H1 (cell line): ENCODE data around the gene SRCIN1. TPM values are rescaled to one million over a fixed set of nuclear protein-coding genes. Genes with fewer than 3 reads are reported as not detected.

Source experiments
- ASH2L ChIP-seq: fragments of 200-600, 300-600 bp; sonication (generic); IDR thresholded peaks from one replicate; pipeline ENCODE4 v1.7.1; 2017; ENCODE audit warnings: low read length
- ATF2 ChIP-seq: IDR thresholded peaks from 2 replicates; pipeline ENCODE4 v1.6.1; 2012; ENCODE audit warnings: low read length, inconsistent platforms
- BACH1 ChIP-seq: IDR thresholded peaks from 2 replicates; pipeline ENCODE4 v1.6.1; 2012; ENCODE audit warnings: low read length, improper control_type of control experiment
- CBX8 ChIP-seq: fragments of 300-800, 300-1000 bp; sonication (generic); IDR thresholded peaks from 2 replicates; pipeline ENCODE4 v1.7.1; 2016; ENCODE audit warnings: low read depth, low read length, borderline replicate concordance
- CTBP2 ChIP-seq: IDR thresholded peaks from 2 replicates; pipeline ENCODE4 v1.7.0; 2011; ENCODE audit warnings: borderline replicate concordance, mild to moderate bottlenecking, moderate library complexity, mixed read lengths, low read length; ENCODE audit not compliant: insufficient read depth, insufficient read length
- EP300 ChIP-seq, 2 experiments: IDR thresholded peaks; 1 replicate in 1 of 2; 2 replicates in 1 of 2; pipeline ENCODE4 v1.6.1; 2011 to 2012; ENCODE audit warnings: low read depth in 2 of 2, low read length in 2 of 2, mild to moderate bottlenecking in 2 of 2, borderline replicate concordance in 1 of 2, inconsistent platforms in 1 of 2, moderate library complexity in 1 of 2
- GABPA ChIP-seq: IDR thresholded peaks from 2 replicates; pipeline ENCODE4 v1.6.1; 2011; ENCODE audit warnings: mild to moderate bottlenecking, low read length, moderate library complexity, borderline replicate concordance; ENCODE audit not compliant: insufficient read depth
- GTF2F1 ChIP-seq: IDR thresholded peaks from 2 replicates; pipeline ENCODE4 v1.6.1; 2012; ENCODE audit warnings: low read depth, low read length, improper control_type of control experiment, borderline replicate concordance
- MAFK ChIP-seq: IDR thresholded peaks from 2 replicates; pipeline ENCODE4 v1.6.1; 2012; ENCODE audit warnings: low read depth, mild to moderate bottlenecking, improper control_type of control experiment, low read length
- POLR2A ChIP-seq, 2 experiments: IDR thresholded peaks; 1 replicate in 1 of 2; 2 replicates in 1 of 2; pipeline ENCODE4 v1.6.1; 2011; ENCODE audit warnings: low read depth in 2 of 2, low read length in 2 of 2, mild to moderate bottlenecking in 2 of 2; ENCODE audit errors: control extremely low read depth in 1 of 2
- SIRT6 ChIP-seq: IDR thresholded peaks from one replicate; pipeline ENCODE4 v1.7.1; 2012; ENCODE audit warnings: low read length, inconsistent platforms
- SP4 ChIP-seq: IDR thresholded peaks from 2 replicates; pipeline ENCODE4 v1.6.1; 2012; ENCODE audit warnings: low read length, inconsistent platforms
- SRF ChIP-seq: IDR thresholded peaks from 2 replicates; pipeline ENCODE4 v1.6.1; 2011; ENCODE audit warnings: mild to moderate bottlenecking, low read depth, low read length, moderate library complexity
- TAF7 ChIP-seq: optimal IDR thresholded peaks from 2 replicates; pipeline ENCODE3; 2011; ENCODE audit warnings: low read depth, mild to moderate bottlenecking, inconsistent platforms, low read length, moderate library complexity, borderline replicate concordance
- polyA plus RNA-seq, 7 experiments: library from polyadenylated mRNA; depleted of rRNA in 3 of 7; stranded (reverse) in 5 of 7; unstranded in 2 of 7; fragments of >200 nt in 5 of 7; fragments of 200-250 nt in 2 of 7; gene quantifications; 1 replicate in 5 of 7; 2 replicates in 1 of 7; 4 replicates in 1 of 7; pipeline versions ENCODE4 v1.2.1 to v1.2.3, GENCODE V29; 2011 to 2013; ENCODE audit warnings: missing spikeins in 2 of 7, mixed read lengths in 2 of 7
- total RNA-seq: library from RNA; stranded (reverse); fragmentation: NEBNext Ultra II Directional; extraction: Animal tissue kit (Norgen Biotek cat#: 25700); gene quantifications from 2 replicates; pipeline ENCODE4 v1.2.1, GENCODE V29; 2021
- TF ChIP-seq, protein P1 (sequence below): IDR thresholded peaks from 2 replicates; pipeline ENCODE4 v1.6.1; 2012; ENCODE audit warnings: inconsistent platforms
- TF ChIP-seq, protein P2 (sequence below): IDR thresholded peaks from 2 replicates; pipeline ENCODE4 v1.6.1; 2011; ENCODE audit warnings: low read length, improper control_type of control experiment
- TF ChIP-seq, protein P3 (sequence below), 3 experiments: IDR thresholded peaks; 1 replicate in 2 of 3; 2 replicates in 1 of 3; pipeline versions ENCODE4 v1.5.1 to v1.6.1; 2011; ENCODE audit warnings: low read length in 3 of 3, mild to moderate bottlenecking in 3 of 3, inconsistent platforms in 2 of 3, low read depth in 1 of 3, moderate library complexity in 1 of 3; ENCODE audit not compliant: insufficient read depth in 1 of 3; ENCODE audit errors: control extremely low read depth in 1 of 3

Gene SRCIN1
- total and polyA plus RNA-seq, 2 of the 8 experiments (the other 6 are each of a cell fraction or from before 2014, with no cell fraction given) = 2.8 to 3.8 TPM

GRCh38 chr17:38557836-38558727 is 47.7 kb downstream of the SRCIN1 start (continued):
- TF ChIP-seq, protein P1, sequence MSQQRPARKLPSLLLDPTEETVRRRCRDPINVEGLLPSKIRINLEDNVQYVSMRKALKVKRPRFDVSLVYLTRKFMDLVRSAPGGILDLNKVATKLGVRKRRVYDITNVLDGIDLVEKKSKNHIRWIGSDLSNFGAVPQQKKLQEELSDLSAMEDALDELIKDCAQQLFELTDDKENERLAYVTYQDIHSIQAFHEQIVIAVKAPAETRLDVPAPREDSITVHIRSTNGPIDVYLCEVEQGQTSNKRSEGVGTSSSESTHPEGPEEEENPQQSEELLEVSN = peak; percentile 61
- TF ChIP-seq GABPA (peak; percentile 46; the same call in 1 of the 2 replicates), ASH2L (peak; percentile 38), EP300 (IDR thresholded peaks at IDR 0.05; ENCODE audit: borderline replicate concordance in 1 of 2, low read depth in 2 of 2, low read length in 2 of 2) (0 out of 3 replicates have a peak, but pooled peaks of 1 of the 2 experiments have one; percentile 58), ATF2 (no peak), GTF2F1 (no peak), SP4 (0 out of 2 replicates have a peak, but pooled peaks have one; percentile 69), MAFK (no peak), SIRT6 (no peak), SRF (no peak), BACH1 (peak; percentile 49; the same call in 1 of the 2 replicates), TAF7 (no peak), CTBP2 (no peak), CBX8 (no peak), POLR2A (IDR thresholded peaks at IDR 0.05; ENCODE audit: control extremely low read depth in 1 of 2, low read depth in 2 of 2, low read length in 2 of 2) (no peak)
- TF ChIP-seq, protein P2, sequence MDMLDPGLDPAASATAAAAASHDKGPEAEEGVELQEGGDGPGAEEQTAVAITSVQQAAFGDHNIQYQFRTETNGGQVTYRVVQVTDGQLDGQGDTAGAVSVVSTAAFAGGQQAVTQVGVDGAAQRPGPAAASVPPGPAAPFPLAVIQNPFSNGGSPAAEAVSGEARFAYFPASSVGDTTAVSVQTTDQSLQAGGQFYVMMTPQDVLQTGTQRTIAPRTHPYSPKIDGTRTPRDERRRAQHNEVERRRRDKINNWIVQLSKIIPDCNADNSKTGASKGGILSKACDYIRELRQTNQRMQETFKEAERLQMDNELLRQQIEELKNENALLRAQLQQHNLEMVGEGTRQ = no peak
- TF ChIP-seq, protein P3, sequence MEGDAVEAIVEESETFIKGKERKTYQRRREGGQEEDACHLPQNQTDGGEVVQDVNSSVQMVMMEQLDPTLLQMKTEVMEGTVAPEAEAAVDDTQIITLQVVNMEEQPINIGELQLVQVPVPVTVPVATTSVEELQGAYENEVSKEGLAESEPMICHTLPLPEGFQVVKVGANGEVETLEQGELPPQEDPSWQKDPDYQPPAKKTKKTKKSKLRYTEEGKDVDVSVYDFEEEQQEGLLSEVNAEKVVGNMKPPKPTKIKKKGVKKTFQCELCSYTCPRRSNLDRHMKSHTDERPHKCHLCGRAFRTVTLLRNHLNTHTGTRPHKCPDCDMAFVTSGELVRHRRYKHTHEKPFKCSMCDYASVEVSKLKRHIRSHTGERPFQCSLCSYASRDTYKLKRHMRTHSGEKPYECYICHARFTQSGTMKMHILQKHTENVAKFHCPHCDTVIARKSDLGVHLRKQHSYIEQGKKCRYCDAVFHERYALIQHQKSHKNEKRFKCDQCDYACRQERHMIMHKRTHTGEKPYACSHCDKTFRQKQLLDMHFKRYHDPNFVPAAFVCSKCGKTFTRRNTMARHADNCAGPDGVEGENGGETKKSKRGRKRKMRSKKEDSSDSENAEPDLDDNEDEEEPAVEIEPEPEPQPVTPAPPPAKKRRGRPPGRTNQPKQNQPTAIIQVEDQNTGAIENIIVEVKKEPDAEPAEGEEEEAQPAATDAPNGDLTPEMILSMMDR (IDR thresholded peaks at IDR 0.05; ENCODE audit: control extremely low read depth in 1 of 3, insufficient read depth in 1 of 3, low read depth in 1 of 3, low read length in 3 of 3) = peak; percentile 95 to 97 (median 96)
